ENCODE data around the gene TRPM4.

TRPM4 gene

DNA sequence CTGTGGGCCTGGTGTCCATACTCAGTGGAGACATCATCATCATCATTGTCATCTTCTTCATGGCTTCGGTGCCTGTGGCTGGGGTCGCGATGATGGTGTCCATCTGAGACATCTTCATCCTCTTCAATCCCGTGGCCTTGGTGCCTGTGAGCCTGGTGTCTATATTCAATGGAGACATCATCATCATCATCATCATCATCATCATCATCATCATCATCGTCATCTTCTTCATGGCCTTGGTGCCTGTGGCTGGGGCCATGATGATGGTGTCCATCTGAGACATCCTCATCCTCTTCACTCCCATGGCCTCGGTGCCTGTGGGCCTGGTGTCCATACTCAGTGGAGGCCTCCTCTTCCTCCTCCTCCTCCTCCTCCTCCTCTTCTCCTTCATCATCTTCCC is 3.3 kb upstream of the TRPM4 start:
- no peak for TF ChIP-seq ARNT (IDR thresholded peaks at IDR 0.05)
- no peak for TF ChIP-seq BHLHE40 (IDR thresholded peaks at IDR 0.05; ENCODE audit: borderline replicate concordance)
- TF ChIP-seq CTBP1 (IDR thresholded peaks at IDR 0.05; ENCODE audit: borderline replicate concordance) = no peak
- TF ChIP-seq SUZ12 (IDR thresholded peaks at IDR 0.05) = no peak
- TF ChIP-seq ELF4 (IDR thresholded peaks at IDR 0.05) = no peak
- TF ChIP-seq FOXA1 (IDR thresholded peaks at IDR 0.05) = no peak
- TF ChIP-seq, protein P1, sequence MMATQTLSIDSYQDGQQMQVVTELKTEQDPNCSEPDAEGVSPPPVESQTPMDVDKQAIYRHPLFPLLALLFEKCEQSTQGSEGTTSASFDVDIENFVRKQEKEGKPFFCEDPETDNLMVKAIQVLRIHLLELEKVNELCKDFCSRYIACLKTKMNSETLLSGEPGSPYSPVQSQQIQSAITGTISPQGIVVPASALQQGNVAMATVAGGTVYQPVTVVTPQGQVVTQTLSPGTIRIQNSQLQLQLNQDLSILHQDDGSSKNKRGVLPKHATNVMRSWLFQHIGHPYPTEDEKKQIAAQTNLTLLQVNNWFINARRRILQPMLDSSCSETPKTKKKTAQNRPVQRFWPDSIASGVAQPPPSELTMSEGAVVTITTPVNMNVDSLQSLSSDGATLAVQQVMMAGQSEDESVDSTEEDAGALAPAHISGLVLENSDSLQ (IDR thresholded peaks at IDR 0.05) = no peak
- no peak for DNase-seq (ENCODE audit: extremely low spot score)
- CTCF ChIA-PET = no interaction called here
- POLR2A ChIA-PET = no interaction called here

DNA sequence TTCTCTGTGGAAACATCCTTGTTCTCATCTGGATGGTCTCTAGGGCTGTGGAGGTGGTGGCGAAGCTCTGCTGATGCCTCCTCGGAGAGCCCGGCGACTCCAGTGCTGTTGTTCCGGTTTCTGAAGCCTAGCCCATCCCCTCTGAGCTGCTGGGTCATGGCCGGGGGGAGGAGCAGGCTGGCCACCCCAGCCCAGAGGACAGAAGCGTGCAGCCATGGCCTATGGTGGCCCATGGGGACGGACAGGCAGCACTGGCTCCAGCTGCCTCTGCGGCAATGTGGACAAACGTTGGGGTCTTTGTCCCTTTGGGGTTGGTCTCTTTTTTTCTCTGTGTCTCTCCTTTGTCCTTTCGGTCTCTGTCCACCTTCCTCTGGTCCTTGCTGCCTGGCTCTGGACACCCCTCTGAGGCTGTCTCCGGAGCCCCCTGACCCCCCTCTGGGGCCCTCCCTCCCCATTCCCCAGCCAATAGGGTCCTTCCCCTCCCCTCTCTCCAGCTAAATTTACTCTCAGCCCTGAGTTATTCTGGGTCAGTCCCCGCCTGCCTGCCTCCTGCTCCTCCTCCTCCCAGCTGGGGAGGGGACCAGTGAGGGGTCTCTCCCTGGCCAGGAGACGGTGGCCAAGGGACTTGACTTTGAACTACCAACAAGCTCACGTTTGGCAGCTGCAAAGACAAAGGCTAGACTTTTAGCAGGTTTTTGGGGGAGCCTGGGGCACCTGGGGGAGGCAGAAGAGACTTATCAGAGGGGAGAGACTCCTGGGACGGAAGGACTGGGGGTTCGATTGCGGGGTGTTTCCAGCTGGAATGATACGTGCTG is 2.4 kb upstream of the TRPM4 start, which contains the start of gene HRC:
TSS of gene HRC (minus strand) at position 392 of the 815 bp plus-strand sequence. CDS start at position 233, 159 bp downstream.
- ChIA-PET POLR2A (no interaction called here), CTCF (no interaction called here)
- no peak for TF ChIP-seq SUZ12 (IDR thresholded peaks at IDR 0.05)
- TF ChIP-seq, protein P1 (IDR thresholded peaks at IDR 0.05) = no peak
- no peak for TF ChIP-seq CTBP1 (IDR thresholded peaks at IDR 0.05; ENCODE audit: borderline replicate concordance)
- no peak for TF ChIP-seq FOXA1 (IDR thresholded peaks at IDR 0.05)
- TF ChIP-seq SP1 (IDR thresholded peaks at IDR 0.05) = no peak
- no peak for TF ChIP-seq HDGF (IDR thresholded peaks at IDR 0.05; ENCODE audit: borderline replicate concordance)
- no peak for TF ChIP-seq LEF1 (IDR thresholded peaks at IDR 0.05; ENCODE audit: borderline replicate concordance)
- no peak for TF ChIP-seq ZNF384 (IDR thresholded peaks at IDR 0.05)
- TF ChIP-seq ELF4 (IDR thresholded peaks at IDR 0.05) = no peak
- TF ChIP-seq FOXK2 (IDR thresholded peaks at IDR 0.05) = no peak
- TF ChIP-seq L3MBTL2 (conservative IDR thresholded peaks at IDR 0.05) = no peak
- no peak for TF ChIP-seq FOXM1 (IDR thresholded peaks at IDR 0.05; ENCODE audit: borderline replicate concordance)
- no peak for TF ChIP-seq NFRKB (IDR thresholded peaks at IDR 0.05)
- TF ChIP-seq ARNT (IDR thresholded peaks at IDR 0.05) = no peak
- no peak for TF ChIP-seq TARDBP (IDR thresholded peaks at IDR 0.05)
- no peak for TF ChIP-seq BHLHE40 (IDR thresholded peaks at IDR 0.05; ENCODE audit: borderline replicate concordance)
- DNase-seq (ENCODE audit: extremely low spot score) = no peak

GRCh38 chr19:49155820-49156346 is 1.7 kb upstream of the TRPM4 start:
- no peak for DNase-seq (ENCODE audit: extremely low spot score)
- ChIA-PET CTCF (no interaction called here), POLR2A (no interaction called here)

DNA sequence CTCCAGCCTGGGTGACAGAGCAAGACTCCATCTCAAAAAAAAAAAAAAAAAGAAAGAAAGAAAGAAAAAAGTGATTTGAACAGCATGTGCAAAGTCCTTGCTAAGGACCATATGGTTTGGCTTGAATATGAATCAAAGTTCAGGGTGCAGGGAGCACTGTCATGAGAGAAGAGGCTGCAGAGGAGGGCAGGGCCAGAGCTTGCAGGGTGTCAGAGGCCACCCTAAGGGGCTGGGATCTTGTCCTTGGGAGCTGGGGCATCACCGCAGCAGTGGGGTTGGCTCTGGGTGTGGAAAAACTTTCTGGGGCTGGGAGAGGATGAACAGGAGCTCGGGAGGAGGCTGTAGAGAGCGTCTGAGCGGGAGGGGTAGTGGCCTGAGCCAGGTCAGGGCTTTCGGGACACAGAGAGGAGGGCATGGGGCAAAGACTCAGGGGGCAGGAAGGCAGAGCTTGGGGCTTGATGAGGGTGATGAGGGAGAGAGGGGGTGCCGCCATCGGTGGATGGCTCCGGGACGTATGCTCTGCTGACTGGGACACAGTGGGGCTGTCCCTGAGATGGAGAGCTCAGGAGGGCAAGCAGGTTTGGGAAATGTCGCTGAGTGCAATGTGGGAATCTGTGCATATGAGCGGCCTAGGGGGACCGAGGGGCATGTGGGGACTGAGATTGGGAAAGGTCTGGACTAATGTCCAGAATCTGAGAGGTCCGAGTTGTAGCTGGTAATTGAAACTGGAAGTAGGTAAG is 3.0 kb downstream of the TRPM4 start:
- TF ChIP-seq ARNT (IDR thresholded peaks at IDR 0.05) = no peak
- no peak for TF ChIP-seq BHLHE40 (IDR thresholded peaks at IDR 0.05; ENCODE audit: borderline replicate concordance)
- TF ChIP-seq SP1 (IDR thresholded peaks at IDR 0.05) = no peak
- TF ChIP-seq ELF4 (IDR thresholded peaks at IDR 0.05) = no peak
- no peak for TF ChIP-seq FOXK2 (IDR thresholded peaks at IDR 0.05)
- TF ChIP-seq FOXA1 (IDR thresholded peaks at IDR 0.05) = no peak
- TF ChIP-seq CTBP1 (IDR thresholded peaks at IDR 0.05; ENCODE audit: borderline replicate concordance) = no peak
- TF ChIP-seq ZNF384 (IDR thresholded peaks at IDR 0.05) = no peak
- TF ChIP-seq FOXM1 (IDR thresholded peaks at IDR 0.05; ENCODE audit: borderline replicate concordance) = no peak
- TF ChIP-seq L3MBTL2 (conservative IDR thresholded peaks at IDR 0.05) = no peak
- POLR2A ChIA-PET = interaction anchor here (1.1 kb wide), 1 partner anchor 10 kb away, joined by 5 read pairs; no protein-coding TSS in a partner anchor
- CTCF ChIA-PET = no interaction called here
- no peak for DNase-seq (ENCODE audit: extremely low spot score)

More at GRCh38 chr19:49155820-49156346, 1.7 kb upstream of the TRPM4 start:
- no peak for TF ChIP-seq ELF4 (IDR thresholded peaks at IDR 0.05)
- no peak for TF ChIP-seq TARDBP (IDR thresholded peaks at IDR 0.05)
- no peak for TF ChIP-seq HDGF (IDR thresholded peaks at IDR 0.05; ENCODE audit: borderline replicate concordance)
- no peak for TF ChIP-seq L3MBTL2 (conservative IDR thresholded peaks at IDR 0.05)
- TF ChIP-seq FOXM1 (IDR thresholded peaks at IDR 0.05; ENCODE audit: borderline replicate concordance) = no peak
- no peak for TF ChIP-seq CTBP1 (IDR thresholded peaks at IDR 0.05; ENCODE audit: borderline replicate concordance)
- TF ChIP-seq FOXK2 (IDR thresholded peaks at IDR 0.05) = no peak
- TF ChIP-seq, protein P1 (IDR thresholded peaks at IDR 0.05) = no peak
- no peak for TF ChIP-seq BHLHE40 (IDR thresholded peaks at IDR 0.05; ENCODE audit: borderline replicate concordance)
- no peak for TF ChIP-seq SP1 (IDR thresholded peaks at IDR 0.05)
- no peak for TF ChIP-seq SUZ12 (IDR thresholded peaks at IDR 0.05)
- TF ChIP-seq LEF1 (IDR thresholded peaks at IDR 0.05; ENCODE audit: borderline replicate concordance) = no peak
- TF ChIP-seq ZNF384 (IDR thresholded peaks at IDR 0.05) = no peak
- TF ChIP-seq ARNT (IDR thresholded peaks at IDR 0.05) = no peak

GRCh38 chr19:49161987-49162386 is 4.4 kb downstream of the TRPM4 start:
- TF ChIP-seq ELF4 (IDR thresholded peaks at IDR 0.05) (no peak), LEF1 (IDR thresholded peaks at IDR 0.05; ENCODE audit: borderline replicate concordance) (no peak), FOXA1 (IDR thresholded peaks at IDR 0.05) (no peak), SUZ12 (IDR thresholded peaks at IDR 0.05) (no peak)
- CTCF ChIA-PET = interaction anchor here (0.6 kb wide), 1 partner anchor 39 kb away, joined by 4 read pairs; no protein-coding TSS in a partner anchor
- POLR2A ChIA-PET = no interaction called here
- DNase-seq (ENCODE audit: extremely low spot score) = no peak

All from HEK293T (cell line).